Keratinocyte (primary cell): ENCODE results near the gene TUBGCP6. TPM values are rescaled to one million over a fixed set of nuclear protein-coding genes. Genes with fewer than 3 reads are reported as not detected.
"Not testable (repeated sequence)": the region's sequence is repeated elsewhere in the genome, so short reads cannot be mapped to it uniquely, and the experiment has no call there.

Source experiments
- DNase-seq: peaks from one replicate; pipeline ENCODE4 v3.0.0-alpha.2; 2011; ENCODE audit warnings: low read depth, missing footprints, low spot score
- FAIRE-seq: peaks from 2 replicates; lab custom pipeline; 2011; peaks lifted over from hg19 to GRCh38; lab: Jason Lieb, UNC
- H2AFZ ChIP-seq: 2 replicates; pipeline ENCODE4 v1.6.0; 2012; ENCODE audit warnings: low read length, control low read depth, inconsistent platforms; ENCODE audit not compliant: control insufficient read depth
- H3K27ac ChIP-seq: 2 replicates; pipeline ENCODE4 v1.5.1; 2011; ENCODE audit warnings: low read length; ENCODE audit not compliant: control insufficient read depth, insufficient read depth
- H3K27me3 ChIP-seq: 3 replicates; pipeline ENCODE4 v1.6.0; 2011; ENCODE audit warnings: low read length; ENCODE audit not compliant: control insufficient read depth, insufficient read depth; ENCODE audit errors: extremely low read depth
- H3K36me3 ChIP-seq, 2 experiments: 2 replicates in 1 of 2; 3 replicates in 1 of 2; pipeline ENCODE4 v1.5.1; 2011; ENCODE audit warnings: low read length in 2 of 2, mild to moderate bottlenecking in 1 of 2; ENCODE audit not compliant: control insufficient read depth in 2 of 2, insufficient read depth in 2 of 2; ENCODE audit errors: extremely low read depth in 1 of 2
- H3K4me1 ChIP-seq: 3 replicates; pipeline ENCODE4 v1.5.1; 2011; ENCODE audit warnings: low read length; ENCODE audit not compliant: control insufficient read depth, insufficient read depth; ENCODE audit errors: extremely low read depth
- H3K4me2 ChIP-seq: 3 replicates; pipeline ENCODE4 v1.6.0; 2011; ENCODE audit warnings: low read depth, low read length; ENCODE audit not compliant: control insufficient read depth, insufficient read depth; ENCODE audit errors: extremely low read depth
- H3K4me3 ChIP-seq, 3 experiments: fragments of 200-600 bp in 1 of 3; sonication (generic) in 1 of 3; 2 replicates in 2 of 3; 3 replicates in 1 of 3; pipeline ENCODE4 v1.5.1; 2011 to 2016; ENCODE audit warnings: low read length in 3 of 3, mild to moderate bottlenecking in 3 of 3, control low read depth in 2 of 3, inconsistent platforms in 1 of 3, low read depth in 1 of 3, mixed read lengths in 1 of 3, mixed run types in 1 of 3, moderate library complexity in 1 of 3; ENCODE audit not compliant: control insufficient read depth in 2 of 3, insufficient read depth in 2 of 3; ENCODE audit errors: extremely low read depth in 1 of 3
- H3K79me2 ChIP-seq: 2 replicates; pipeline ENCODE4 v1.6.0; 2012; ENCODE audit warnings: low read length; ENCODE audit not compliant: control insufficient read depth, insufficient read depth
- H3K9ac ChIP-seq: 3 replicates; pipeline ENCODE4 v1.6.0; 2011; ENCODE audit warnings: low read length; ENCODE audit not compliant: control insufficient read depth, insufficient read depth; ENCODE audit errors: extremely low read depth
- H3K9me1 ChIP-seq: 3 replicates; pipeline ENCODE4 v1.6.0; 2011; ENCODE audit warnings: low read length; ENCODE audit not compliant: control insufficient read depth, insufficient read depth; ENCODE audit errors: extremely low read depth
- H3K9me3 ChIP-seq: 2 replicates; pipeline ENCODE4 v1.5.1; 2012; ENCODE audit warnings: low read depth, low read length; ENCODE audit not compliant: control insufficient read depth
- H4K20me1 ChIP-seq: 3 replicates; pipeline ENCODE4 v1.6.0; 2011; ENCODE audit warnings: low read length; ENCODE audit not compliant: control insufficient read depth, insufficient read depth; ENCODE audit errors: extremely low read depth
- EZH2 ChIP-seq: IDR thresholded peaks from one replicate; pipeline ENCODE4 v1.6.1; 2012; ENCODE audit warnings: inconsistent platforms, mild to moderate bottlenecking, low read length, moderate library complexity
- dilution Hi-C: fragments of 300-500 bp; cut with MboI; formaldehyde crosslinking; loops from one replicate; pipeline ENCODE4 v1.7.0; 2020; ENCODE audit warnings: low sequenced_read_pairs; ENCODE audit not compliant: extremely low pct_ligation_motif_present
- polyA plus RNA-seq, 5 experiments: library from polyadenylated mRNA; depleted of rRNA in 3 of 5; stranded (reverse) in 3 of 5; stranded (forward) in 1 of 5; unstranded in 1 of 5; fragments of >200 nt; gene quantifications; 1 replicate in 1 of 5; 2 replicates in 3 of 5; 3 replicates in 1 of 5; pipeline versions ENCODE4 v1.2.1 to v1.2.3, GENCODE V29; 2011 to 2012; ENCODE audit warnings: missing spikeins in 2 of 5, low read depth in 1 of 5, low replicate concordance in 1 of 5
- TF ChIP-seq, protein P1 (sequence below), 3 experiments: IDR thresholded peaks in 1 of 3; conservative IDR thresholded peaks in 1 of 3; optimal IDR thresholded peaks in 1 of 3; 2 replicates in 2 of 3; 3 replicates in 1 of 3; pipeline versions ENCODE3 to v1.5.1; 2011; ENCODE audit warnings: low read length in 3 of 3, mild to moderate bottlenecking in 3 of 3, moderate library complexity in 2 of 3, control low read depth in 1 of 3, inconsistent platforms in 1 of 3; ENCODE audit not compliant: insufficient read depth in 2 of 3; ENCODE audit errors: extremely low read depth in 1 of 3

The TUBGCP6 gene
- polyA plus RNA-seq, 1 donor (not counting 4 experiments of a cell fraction or from before 2014, with no cell fraction given) = 10.1 TPM

DNA sequence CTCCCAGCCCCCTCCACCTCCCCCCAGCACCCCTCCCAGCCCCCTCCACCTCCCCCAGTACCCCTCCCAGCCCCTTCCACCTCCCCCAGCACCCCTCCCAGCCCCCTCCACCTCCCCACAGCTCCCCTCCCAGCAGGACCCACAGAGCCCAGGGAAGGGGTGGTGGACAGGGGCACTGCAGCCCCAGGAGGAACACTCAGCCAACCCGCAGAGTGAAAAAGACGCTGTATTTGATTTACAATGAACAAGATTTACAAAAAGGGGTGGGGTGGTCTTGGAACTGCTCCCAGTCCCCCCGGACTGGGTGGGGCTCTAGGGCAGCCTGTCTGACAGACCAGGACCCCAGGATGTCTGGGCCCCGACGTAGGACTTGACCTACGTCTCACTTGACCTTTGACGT is 29.9 kb upstream of the TUBGCP6 start:
- no peak overlapping the region for H3K4me2 ChIP-seq
- no peaks in the 10 kb centered on the region for H3K79me2 ChIP-seq
- H3K27me3 ChIP-seq = no peaks in the 10 kb centered on the region
- no peak for FAIRE-seq
- peaks cover 30 to 32% of the 10 kb centered on the region in 2 experiments for H3K36me3 ChIP-seq
- peaks cover 12% of the 10 kb centered on the region for H3K4me1 ChIP-seq
- DNase-seq = no peak
- dilution Hi-C loops = no loop called here
- H2AFZ ChIP-seq = no peak overlapping the region
- no peak overlapping the region for H3K27ac ChIP-seq
- no peak overlapping the region for H3K4me3 ChIP-seq
- peaks cover 3% of the 10 kb centered on the region for H4K20me1 ChIP-seq
- TF ChIP-seq EZH2 = no peak
- TF ChIP-seq, protein P1, sequence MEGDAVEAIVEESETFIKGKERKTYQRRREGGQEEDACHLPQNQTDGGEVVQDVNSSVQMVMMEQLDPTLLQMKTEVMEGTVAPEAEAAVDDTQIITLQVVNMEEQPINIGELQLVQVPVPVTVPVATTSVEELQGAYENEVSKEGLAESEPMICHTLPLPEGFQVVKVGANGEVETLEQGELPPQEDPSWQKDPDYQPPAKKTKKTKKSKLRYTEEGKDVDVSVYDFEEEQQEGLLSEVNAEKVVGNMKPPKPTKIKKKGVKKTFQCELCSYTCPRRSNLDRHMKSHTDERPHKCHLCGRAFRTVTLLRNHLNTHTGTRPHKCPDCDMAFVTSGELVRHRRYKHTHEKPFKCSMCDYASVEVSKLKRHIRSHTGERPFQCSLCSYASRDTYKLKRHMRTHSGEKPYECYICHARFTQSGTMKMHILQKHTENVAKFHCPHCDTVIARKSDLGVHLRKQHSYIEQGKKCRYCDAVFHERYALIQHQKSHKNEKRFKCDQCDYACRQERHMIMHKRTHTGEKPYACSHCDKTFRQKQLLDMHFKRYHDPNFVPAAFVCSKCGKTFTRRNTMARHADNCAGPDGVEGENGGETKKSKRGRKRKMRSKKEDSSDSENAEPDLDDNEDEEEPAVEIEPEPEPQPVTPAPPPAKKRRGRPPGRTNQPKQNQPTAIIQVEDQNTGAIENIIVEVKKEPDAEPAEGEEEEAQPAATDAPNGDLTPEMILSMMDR (optimal IDR thresholded peaks at IDR 0.05 in 1 of 3, IDR thresholded peaks at IDR 0.05 in 1 of 3, conservative IDR thresholded peaks at IDR 0.05 in 1 of 3; ENCODE audit: extremely low read depth in 1 of 3, insufficient read depth in 2 of 3, low read length in 3 of 3) = no peak
- peaks cover 2% of the 10 kb centered on the region for H3K9me3 ChIP-seq
- no peaks in the 10 kb centered on the region for H3K9me1 ChIP-seq
- H3K9ac ChIP-seq = no peak overlapping the region

DNA sequence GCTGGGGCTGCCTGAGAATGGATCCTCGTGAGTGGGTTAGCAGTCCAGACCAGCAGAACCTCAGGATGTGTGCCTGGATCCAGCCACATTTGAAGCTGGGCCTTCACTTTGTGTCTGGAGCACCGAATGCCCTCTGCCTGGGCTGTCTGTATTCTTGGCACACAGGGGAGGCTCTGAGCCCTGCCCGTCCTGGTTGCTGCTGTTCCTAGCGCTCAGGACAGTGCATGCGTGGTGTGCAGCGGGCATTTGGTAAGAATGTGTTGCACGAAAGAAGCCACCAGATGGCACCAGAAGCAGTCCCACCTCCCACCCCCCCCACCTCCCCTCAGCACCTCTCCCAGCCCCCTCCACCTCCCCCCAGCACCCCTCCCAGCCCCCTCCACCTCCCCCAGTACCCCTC is 29.5 kb upstream of the TUBGCP6 start:
- H2AFZ ChIP-seq = no peak overlapping the region
- no peaks in the 10 kb centered on the region for H3K79me2 ChIP-seq
- H3K4me1 ChIP-seq = peaks cover 12% of the 10 kb centered on the region
- peaks cover 26 to 28% of the 10 kb centered on the region in 2 experiments for H3K36me3 ChIP-seq
- H3K9me3 ChIP-seq = peaks cover 2% of the 10 kb centered on the region
- FAIRE-seq = no peak
- peaks cover 3% of the 10 kb centered on the region for H4K20me1 ChIP-seq
- DNase-seq = no peak
- H3K9ac ChIP-seq = no peak overlapping the region
- H3K4me3 ChIP-seq = no peak overlapping the region
- no peak overlapping the region for H3K27ac ChIP-seq
- no peaks in the 10 kb centered on the region for H3K27me3 ChIP-seq
- no peaks in the 10 kb centered on the region for H3K9me1 ChIP-seq
- no peak overlapping the region for H3K4me2 ChIP-seq
- dilution Hi-C loops = no loop called here
- no peak for TF ChIP-seq EZH2
- TF ChIP-seq, protein P1 (optimal IDR thresholded peaks at IDR 0.05 in 1 of 3, IDR thresholded peaks at IDR 0.05 in 1 of 3, conservative IDR thresholded peaks at IDR 0.05 in 1 of 3; ENCODE audit: extremely low read depth in 1 of 3, insufficient read depth in 2 of 3, low read length in 3 of 3) = peak; percentile 11 to 71 (median 19)

DNA sequence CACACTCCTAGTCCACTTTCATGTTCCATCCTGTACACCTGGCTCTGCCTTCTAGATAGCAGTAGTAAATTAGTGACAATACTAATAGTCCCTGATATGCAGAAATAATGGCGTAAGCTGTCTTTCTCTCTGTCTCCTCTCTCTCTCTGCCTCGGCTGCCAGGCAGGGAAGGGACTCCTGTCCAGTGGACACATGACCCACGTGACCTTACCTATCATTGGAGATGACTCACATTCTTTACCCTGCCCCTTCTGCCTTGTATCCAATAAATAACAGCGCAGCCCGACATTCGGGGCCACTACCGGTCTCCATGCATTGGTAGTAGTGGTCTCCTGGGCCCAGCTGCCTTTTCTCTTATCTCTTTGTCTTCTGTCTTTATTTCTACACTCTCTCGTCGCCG is 29.0 kb upstream of the TUBGCP6 start:
- H3K27me3 ChIP-seq, H3K9me1 ChIP-seq, H3K27ac ChIP-seq, FAIRE-seq, H4K20me1 ChIP-seq, H3K79me2 ChIP-seq, H3K9me3 ChIP-seq, dilution Hi-C loops, H3K4me3 ChIP-seq, H3K9ac ChIP-seq, DNase-seq, H2AFZ ChIP-seq, H3K4me2 ChIP-seq: not testable (repeated sequence)
- Histone ChIP-seq H3K36me3 (peaks cover 22 to 28% of the 10 kb centered on the region in 2 experiments), H3K4me1 (peaks cover 13% of the 10 kb centered on the region)

DNA sequence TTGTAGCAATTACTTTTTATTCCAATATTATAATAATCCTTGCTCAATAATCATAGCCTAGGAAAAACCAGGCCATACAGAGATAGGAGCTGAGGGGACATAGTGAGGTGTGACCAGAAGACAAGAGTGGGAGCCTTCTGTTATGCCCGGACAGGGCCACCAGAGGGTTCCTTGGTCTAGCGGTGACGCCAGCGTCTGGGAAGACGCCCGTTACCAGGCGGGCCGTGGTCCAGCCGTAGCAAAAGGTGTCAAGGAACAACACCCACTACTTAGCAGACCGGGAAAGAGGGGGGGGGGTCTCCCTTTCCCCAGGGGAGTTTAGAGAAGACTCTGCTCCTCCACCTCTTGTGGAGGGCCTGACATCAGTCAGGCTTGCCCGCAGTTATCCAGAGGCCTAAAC is 28.5 kb upstream of the TUBGCP6 start:
- H3K4me3 ChIP-seq, DNase-seq, FAIRE-seq, H2AFZ ChIP-seq, H3K79me2 ChIP-seq, H3K9me1 ChIP-seq, H3K9ac ChIP-seq, H3K27me3 ChIP-seq, H3K27ac ChIP-seq, H3K4me2 ChIP-seq, dilution Hi-C loops, H4K20me1 ChIP-seq, H3K9me3 ChIP-seq: not testable (repeated sequence)
- Histone ChIP-seq H3K36me3 (peaks cover 20 to 26% of the 10 kb centered on the region in 2 experiments), H3K4me1 (peaks cover 15% of the 10 kb centered on the region)
